HL-60/S4 (cell line): ENCODE measurements around the gene AFMID.
"Not testable (repeated sequence)": the region's sequence is repeated elsewhere in the genome, so short reads cannot be mapped to it uniquely, and the experiment has no call there.

Source experiments
- in situ Hi-C: fragments of 300-500 bp; cut with MboI; formaldehyde crosslinking; loops from 2 replicates; pipeline ENCODE4 v1.14.3; 2022; ENCODE audit warnings: low sequenced_read_pairs

Gene AFMID

GRCh38 chr17:78219396-78220150 lies 32.4 kb downstream of the AFMID start:
- in situ Hi-C loops: no loop called here

GRCh38 chr17:78223061-78223460 lies 35.9 kb downstream of the AFMID start:
- in situ Hi-C loops: no loop called here

GRCh38 chr17:78223765-78224164 lies 36.6 kb downstream of the AFMID start:
- in situ Hi-C loops: no loop called here

GRCh38 chr17:78224231-78225087 lies 37.3 kb downstream of the AFMID start:
- in situ Hi-C loops: no loop called here

GRCh38 chr17:78225088-78225865 lies 38.1 kb downstream of the AFMID start:
- in situ Hi-C loops: no loop called here

GRCh38 chr17:78226055-78226758 lies 39.0 kb downstream of the AFMID start:
- in situ Hi-C loops: no loop called here

- in situ Hi-C loops: no loop called here
Observed at GRCh38 chr17:78226759-78227454, 39.7 kb downstream of the AFMID start.

GRCh38 chr17:78227455-78227916 lies 40.3 kb downstream of the AFMID start:
- in situ Hi-C loops: no loop called here

GRCh38 chr17:78228176-78228575 lies 41.0 kb downstream of the AFMID start:
- in situ Hi-C loops: no loop called here

- in situ Hi-C loops: no loop called here
Observed at GRCh38 chr17:78230252-78230962, 43.2 kb downstream of the AFMID start.

GRCh38 chr17:78230996-78231935 lies 44.1 kb downstream of the AFMID start, which contains the start of gene TMEM235:
TSS of gene TMEM235 (plus strand) at chr17:78231631. CDS start at chr17:78232024, 393 bp downstream.
- in situ Hi-C loops: no loop called here

- in situ Hi-C loops: no loop called here
Observed at GRCh38 chr17:78231991-78232858, 45.1 kb downstream of the AFMID start.

GRCh38 chr17:78232859-78233173 lies 45.7 kb downstream of the AFMID start:
- in situ Hi-C loops: no loop called here

GRCh38 chr17:78233678-78234077 lies 46.5 kb downstream of the AFMID start:
- in situ Hi-C loops: no loop called here

GRCh38 chr17:78234261-78234865 lies 47.2 kb downstream of the AFMID start:
- in situ Hi-C loops: no loop called here

GRCh38 chr17:78235022-78235421 lies 47.9 kb downstream of the AFMID start:
- in situ Hi-C loops: not testable (repeated sequence)

GRCh38 chr17:78235885-78236284 lies 48.7 kb downstream of the AFMID start:
- in situ Hi-C loops: no loop called here
